BE2C (cell line): Measurements from ENCODE around the gene ABHD17A.
A peak's percentile ranks its signal among the peaks of the same experiment; 100 is the strongest.
"Not testable (repeated sequence)": the region's sequence is repeated elsewhere in the genome, so short reads cannot be mapped to it uniquely, and the experiment has no call there.

ENCODE experiments used
- DNase-seq: peaks from one replicate; pipeline ENCODE4 v3.0.0-alpha.2; 2020
- H3K27me3 ChIP-seq: fragments of 250-450 bp; sonication (Bioruptor Pico); 2 replicates; pipeline ENCODE4 v1.5.1; 2020; ENCODE audit warnings: mild to moderate bottlenecking
- H3K36me3 ChIP-seq: fragments of 250-450 bp; sonication (Bioruptor Pico); 2 replicates; pipeline ENCODE4 v1.5.1; 2020; ENCODE audit warnings: mild to moderate bottlenecking
- H3K4me1 ChIP-seq: fragments of 250-450 bp; sonication (Bioruptor Pico); 2 replicates; pipeline ENCODE4 v1.5.1; 2020
- H3K4me3 ChIP-seq: 2 replicates; pipeline ENCODE4 v1.5.1; 2011; ENCODE audit warnings: low read depth, low read length
- H3K9me3 ChIP-seq: fragments of 250-450 bp; sonication (Bioruptor Pico); 2 replicates; pipeline ENCODE4 v1.5.1; 2020
- TF ChIP-seq, protein P1 (sequence below): IDR thresholded peaks from 2 replicates; pipeline ENCODE4 v1.5.1; 2012; ENCODE audit warnings: mild to moderate bottlenecking, low read depth, low read length

ABHD17A gene

DNA sequence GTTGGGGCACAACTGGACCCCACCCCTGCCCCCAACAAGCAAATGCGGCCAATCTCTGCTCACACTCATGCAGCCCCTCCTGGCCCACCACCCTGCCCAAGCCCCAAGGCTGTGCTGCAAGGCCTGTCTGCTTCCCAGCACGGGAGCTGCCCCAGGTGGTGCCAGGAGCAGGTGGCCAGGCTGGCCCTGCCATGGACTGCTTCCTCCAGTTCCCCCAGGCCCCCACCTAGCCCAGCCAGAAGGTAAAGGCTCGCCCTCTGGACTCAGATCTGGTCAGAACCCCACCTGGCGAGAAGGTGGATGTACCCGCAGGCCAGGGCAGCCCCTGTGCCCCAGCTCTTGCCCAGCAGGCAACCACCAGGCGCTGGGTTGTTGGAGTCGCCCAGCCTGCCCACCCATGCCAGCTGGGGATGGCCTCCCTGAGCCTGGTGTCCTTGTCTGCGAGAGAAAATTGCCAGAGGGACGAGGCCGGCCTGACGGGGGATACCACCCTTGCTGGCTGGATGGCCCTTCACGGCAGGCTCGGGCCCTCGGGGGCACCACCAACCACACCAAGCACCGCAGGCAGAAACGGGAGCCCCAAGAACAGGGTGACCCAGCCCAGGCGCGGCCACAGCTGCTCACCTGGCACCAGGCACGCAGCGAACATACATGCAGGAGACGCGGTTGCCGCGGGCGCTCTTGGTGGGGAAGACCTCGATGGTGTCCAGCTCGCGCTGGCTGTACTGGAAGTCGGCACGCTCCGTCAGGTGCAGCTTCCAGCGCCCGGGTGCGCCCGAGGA lies 4.5 kb downstream of the ABHD17A start:
- H3K4me1 ChIP-seq: no peaks in the 10 kb centered on the region
- TF ChIP-seq, protein P1, sequence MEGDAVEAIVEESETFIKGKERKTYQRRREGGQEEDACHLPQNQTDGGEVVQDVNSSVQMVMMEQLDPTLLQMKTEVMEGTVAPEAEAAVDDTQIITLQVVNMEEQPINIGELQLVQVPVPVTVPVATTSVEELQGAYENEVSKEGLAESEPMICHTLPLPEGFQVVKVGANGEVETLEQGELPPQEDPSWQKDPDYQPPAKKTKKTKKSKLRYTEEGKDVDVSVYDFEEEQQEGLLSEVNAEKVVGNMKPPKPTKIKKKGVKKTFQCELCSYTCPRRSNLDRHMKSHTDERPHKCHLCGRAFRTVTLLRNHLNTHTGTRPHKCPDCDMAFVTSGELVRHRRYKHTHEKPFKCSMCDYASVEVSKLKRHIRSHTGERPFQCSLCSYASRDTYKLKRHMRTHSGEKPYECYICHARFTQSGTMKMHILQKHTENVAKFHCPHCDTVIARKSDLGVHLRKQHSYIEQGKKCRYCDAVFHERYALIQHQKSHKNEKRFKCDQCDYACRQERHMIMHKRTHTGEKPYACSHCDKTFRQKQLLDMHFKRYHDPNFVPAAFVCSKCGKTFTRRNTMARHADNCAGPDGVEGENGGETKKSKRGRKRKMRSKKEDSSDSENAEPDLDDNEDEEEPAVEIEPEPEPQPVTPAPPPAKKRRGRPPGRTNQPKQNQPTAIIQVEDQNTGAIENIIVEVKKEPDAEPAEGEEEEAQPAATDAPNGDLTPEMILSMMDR: no peak
- no peaks in the 10 kb centered on the region for H3K9me3 ChIP-seq
- DNase-seq: no peak
- no peaks in the 10 kb centered on the region; the same call in 1 of the 2 replicates for H3K36me3 ChIP-seq
- H3K27me3 ChIP-seq: no peaks in the 10 kb centered on the region
- no peak overlapping the region for H3K4me3 ChIP-seq

DNA sequence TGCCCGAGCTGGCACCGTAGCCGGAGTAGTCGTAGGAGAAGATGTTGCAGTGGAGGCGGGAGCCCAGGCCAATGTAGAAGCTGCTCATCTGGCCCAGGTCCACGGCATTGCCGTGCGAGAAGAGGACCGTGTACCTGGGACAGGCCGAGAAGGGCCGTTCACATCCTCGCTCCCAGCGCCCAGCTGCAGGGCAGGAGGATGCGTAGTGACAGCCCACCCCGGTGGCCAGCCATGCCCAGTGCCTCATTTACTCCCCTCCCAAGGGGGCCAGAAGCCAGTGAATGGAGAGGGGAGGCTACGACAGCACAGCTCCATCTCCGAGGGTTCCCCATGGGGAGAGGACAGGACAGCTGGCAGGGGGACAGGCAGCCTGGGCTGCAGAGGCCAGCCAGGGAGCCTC lies 5.3 kb downstream of the ABHD17A start:
- H3K27me3 ChIP-seq, H3K4me1 ChIP-seq, H3K36me3 ChIP-seq, DNase-seq, H3K9me3 ChIP-seq, H3K4me3 ChIP-seq: not testable (repeated sequence)

DNA sequence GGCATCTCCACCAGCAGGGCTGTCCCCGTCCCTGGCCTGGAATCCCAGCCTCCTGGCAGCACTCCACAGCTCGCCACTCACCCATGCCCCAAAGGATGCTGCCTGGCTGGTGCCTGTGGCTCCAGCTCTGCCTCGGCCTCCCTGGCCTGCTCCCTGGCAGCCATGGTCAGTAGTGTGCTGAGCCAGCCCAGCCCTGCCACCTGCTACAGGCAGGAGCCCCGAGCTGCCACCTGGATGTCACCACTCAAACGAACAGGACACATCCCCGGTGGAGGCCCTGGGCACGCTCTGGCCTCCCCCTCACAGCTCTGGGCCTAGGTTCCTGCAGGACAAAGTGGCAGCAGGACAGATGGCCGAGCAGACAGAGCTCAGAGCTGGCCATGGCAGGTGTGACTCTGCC lies 6.7 kb downstream of the ABHD17A start:
- not testable (repeated sequence) for DNase-seq, H3K27me3 ChIP-seq, H3K9me3 ChIP-seq, H3K4me1 ChIP-seq, H3K36me3 ChIP-seq, H3K4me3 ChIP-seq

DNA sequence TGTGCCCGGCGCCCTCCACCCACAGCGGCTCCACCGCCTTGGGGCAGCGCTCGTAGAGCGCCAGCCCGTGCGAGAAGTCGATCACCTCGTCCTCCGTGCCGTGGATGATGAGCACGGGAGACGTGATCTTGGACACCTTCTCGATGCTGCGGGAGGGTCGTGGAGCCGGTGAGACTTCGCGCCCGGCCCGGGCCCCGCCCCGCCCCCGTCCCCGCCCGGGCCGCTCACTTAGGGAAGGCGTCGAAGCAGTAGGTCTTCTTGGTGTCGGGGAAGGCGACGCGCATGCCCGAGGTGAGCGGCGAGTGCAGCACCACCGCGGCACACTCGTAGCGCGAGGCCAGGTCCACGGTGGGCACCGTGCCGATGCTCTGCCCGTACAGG lies 8.0 kb downstream of the ABHD17A start:
- H3K4me1 ChIP-seq, H3K27me3 ChIP-seq, H3K9me3 ChIP-seq, DNase-seq, H3K4me3 ChIP-seq: not testable (repeated sequence)
- peaks cover 16% of the 10 kb centered on the region for H3K36me3 ChIP-seq

DNA sequence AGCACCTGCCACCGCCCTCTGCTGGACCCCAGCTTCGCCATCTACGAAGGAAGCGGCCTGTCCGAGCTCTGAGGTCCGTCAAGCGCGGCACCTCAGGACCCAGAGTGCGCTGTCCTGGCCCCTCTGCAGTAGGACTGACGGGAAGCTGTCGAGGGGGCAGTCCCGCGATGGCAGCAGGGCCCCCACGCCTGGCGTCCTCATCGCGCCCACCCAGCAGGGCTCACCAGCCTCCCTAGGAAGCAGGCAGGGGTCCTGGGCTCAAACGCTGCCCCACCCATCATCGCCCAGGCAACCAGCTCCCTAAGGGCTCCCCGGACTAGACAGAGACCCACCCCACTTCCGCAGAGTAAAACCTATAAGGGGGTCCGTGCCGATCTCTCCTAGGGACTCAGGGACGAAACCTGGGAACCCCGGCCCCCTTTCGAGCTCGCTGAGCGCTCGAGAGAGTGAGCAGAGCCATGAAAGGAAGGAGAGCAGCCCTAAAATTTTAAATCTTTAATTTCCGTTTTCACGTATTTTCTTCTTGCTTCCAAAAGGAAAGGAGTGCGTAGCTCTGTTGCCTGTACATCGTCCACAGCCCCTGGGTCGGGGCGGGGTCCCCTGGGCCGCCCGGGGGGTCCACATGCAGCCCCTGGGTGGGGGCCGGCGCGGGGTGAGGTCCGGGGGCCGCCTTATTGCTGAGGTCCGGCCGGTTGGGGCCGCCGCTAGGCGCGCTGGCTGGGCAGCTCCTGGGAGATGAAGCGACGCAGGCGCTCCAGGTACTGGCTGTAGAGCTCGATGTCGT lies 8.6 kb downstream of the ABHD17A start:
- TF ChIP-seq, protein P1: peak; percentile 41
- H3K36me3 ChIP-seq: peaks cover 18% of the 10 kb centered on the region
- not testable (repeated sequence) for DNase-seq, H3K9me3 ChIP-seq, H3K4me1 ChIP-seq, H3K27me3 ChIP-seq
- H3K4me3 ChIP-seq: peak overlapping the region; percentile 94

DNA sequence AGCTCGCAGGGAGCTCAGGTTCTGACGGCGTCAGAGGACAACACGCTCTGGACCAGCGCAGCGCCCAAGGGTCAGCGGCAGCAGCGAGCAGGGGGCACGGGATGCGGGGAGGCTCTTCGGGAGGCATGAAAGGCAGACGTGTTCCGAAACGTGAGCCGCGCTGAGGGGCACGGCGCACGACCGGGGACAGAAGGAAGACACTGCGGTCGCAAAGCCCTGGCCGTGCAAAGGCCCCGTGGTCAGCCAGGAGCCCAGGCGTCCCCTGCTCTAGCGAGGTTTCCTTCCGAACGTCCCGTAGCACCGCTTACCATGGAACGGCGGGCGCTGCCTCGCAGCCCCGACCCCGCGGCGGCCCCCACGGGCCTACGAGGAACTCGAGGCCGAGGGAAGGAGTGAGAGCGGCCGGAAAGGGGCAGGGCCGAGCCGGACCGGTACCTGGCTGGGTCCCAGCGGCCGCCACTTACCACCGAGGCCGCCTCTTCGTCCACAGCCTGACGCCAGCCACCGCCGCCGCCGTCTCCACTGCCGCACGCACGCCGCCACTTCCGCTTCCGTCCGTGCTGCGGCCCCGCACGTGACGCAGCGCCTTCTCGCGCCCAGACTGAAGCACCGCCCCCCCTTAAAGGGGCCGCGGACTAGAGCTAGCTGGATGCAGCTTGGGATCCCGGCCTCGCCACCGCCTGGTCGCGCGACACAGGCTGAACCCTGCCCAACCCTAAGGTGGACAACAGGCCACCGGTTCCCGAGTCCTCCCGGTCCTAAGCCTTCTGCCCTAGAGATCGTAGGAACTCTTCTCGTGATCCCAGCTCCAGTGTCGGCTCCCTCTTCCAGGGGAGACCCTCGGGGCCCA lies 9.4 kb downstream of the ABHD17A start:
- no peaks in the 10 kb centered on the region for H3K27me3 ChIP-seq
- H3K4me3 ChIP-seq: peak overlapping the region; percentile 94
- peaks cover 4% of the 10 kb centered on the region; the same call in 1 of the 2 replicates for H3K4me1 ChIP-seq
- peaks cover 23% of the 10 kb centered on the region for H3K36me3 ChIP-seq
- H3K9me3 ChIP-seq: no peaks in the 10 kb centered on the region
- DNase-seq: peak; percentile 95
- TF ChIP-seq, protein P1: no peak

DNA sequence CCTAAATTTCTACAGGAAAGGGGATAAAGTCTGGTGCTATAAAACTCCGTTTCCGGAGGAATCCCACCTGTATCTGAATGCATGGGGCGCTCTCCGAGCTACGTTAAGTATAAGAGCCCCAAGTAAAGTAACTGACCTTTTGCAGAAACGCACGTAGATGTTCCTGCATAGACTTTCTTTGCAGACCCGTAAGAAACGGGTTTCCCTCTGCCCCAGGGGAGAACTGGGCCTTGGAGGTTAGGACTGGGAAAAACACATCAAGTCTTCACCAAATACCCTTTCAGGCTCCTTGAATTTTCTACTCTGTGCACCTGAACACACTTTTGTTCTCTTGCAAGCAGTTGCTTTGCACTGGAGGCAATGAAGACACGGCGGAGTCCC lies 10.0 kb downstream of the ABHD17A start:
- H3K4me3 ChIP-seq: peak overlapping the region; percentile 94
- DNase-seq, H3K27me3 ChIP-seq, H3K4me1 ChIP-seq, H3K9me3 ChIP-seq: not testable (repeated sequence)
- H3K36me3 ChIP-seq: peaks cover 25% of the 10 kb centered on the region
